ENCODE measurements around the gene RFX8. TPM values are rescaled to one million over a fixed set of nuclear protein-coding genes. Genes with fewer than 3 reads are reported as not detected.

RFX8 gene
- polyA plus RNA-seq, 12 donors: 1.5 to 4.2 (median 2.9) TPM; not detected in 2

DNA sequence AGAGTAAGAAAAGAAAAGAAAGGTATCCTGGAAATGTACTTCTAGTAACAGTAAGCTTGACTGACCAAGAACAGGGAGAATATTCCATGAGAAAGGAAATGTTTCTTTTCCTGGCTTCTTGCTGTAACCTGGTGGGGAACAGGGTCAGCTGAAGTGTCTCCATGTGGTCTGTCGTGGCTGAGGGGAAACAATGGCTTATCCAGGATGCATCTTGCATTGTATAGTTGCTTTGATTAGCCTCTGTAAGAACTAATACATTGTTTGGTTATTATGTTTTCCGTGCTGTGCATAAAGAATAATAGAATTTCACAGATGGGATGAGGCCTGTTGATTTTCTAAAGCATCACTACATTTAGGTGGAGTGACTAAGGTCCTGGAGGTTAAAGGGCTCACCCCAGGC is 92.5 kb downstream of the RFX8 start:
- DNase-seq: no peak

DNA sequence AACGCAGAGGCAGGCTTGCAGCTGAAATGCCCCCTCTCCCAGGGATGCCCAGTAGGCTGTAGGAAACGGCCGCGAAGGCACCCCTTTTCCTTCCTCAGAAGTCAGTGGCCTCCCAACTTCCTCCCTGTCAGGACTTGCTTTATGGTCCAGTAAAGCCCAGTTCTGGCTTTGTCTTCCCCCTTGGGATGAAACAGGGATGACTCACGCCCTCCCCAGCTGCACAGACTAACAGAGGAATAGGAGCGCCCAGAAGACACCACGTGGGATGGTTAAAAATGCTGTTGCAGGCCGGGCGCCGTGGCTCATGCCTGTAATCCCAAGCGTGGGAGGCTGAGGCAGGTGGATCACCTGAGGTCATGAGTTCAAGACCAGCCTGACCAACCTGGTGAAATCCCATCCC is 94.5 kb downstream of the RFX8 start:
- DNase-seq: no peak

- DNase-seq: no peak
These were observed 95.8 kb downstream of the RFX8 start for GRCh38 chr2:101379091-101379490.

GRCh38 chr2:101375653-101376052 is 99.3 kb downstream of the RFX8 start:
- DNase-seq: no peak

GRCh38 chr2:101374821-101375561 is 99.9 kb downstream of the RFX8 start:
- DNase-seq: no peak

GRCh38 chr2:101372792-101373191 is 102.1 kb downstream of the RFX8 start:
- DNase-seq: no peak

- no peak for DNase-seq
These were observed 103.3 kb downstream of the RFX8 start for GRCh38 chr2:101371636-101372035.

DNA sequence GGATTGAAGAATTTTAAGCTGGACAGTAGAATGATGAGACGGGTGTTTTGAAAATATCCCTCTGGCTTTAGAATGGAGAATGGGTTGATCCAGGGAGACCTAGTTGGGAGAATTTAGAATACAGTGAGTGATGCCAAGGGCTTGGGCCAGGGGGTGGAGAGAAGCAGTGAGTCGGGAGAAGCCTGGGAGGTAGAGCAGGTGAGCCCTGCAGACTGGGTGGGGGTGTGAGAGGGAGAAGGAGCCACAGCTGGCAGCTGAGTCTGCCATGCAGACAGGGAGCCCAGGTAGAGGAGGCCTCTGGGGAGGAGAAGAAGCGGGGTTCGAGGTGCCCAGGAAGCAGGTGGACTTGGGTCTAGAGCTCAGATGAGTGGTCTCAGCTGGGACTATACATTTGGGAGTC is 105.8 kb downstream of the RFX8 start:
- DNase-seq: no peak

DNA sequence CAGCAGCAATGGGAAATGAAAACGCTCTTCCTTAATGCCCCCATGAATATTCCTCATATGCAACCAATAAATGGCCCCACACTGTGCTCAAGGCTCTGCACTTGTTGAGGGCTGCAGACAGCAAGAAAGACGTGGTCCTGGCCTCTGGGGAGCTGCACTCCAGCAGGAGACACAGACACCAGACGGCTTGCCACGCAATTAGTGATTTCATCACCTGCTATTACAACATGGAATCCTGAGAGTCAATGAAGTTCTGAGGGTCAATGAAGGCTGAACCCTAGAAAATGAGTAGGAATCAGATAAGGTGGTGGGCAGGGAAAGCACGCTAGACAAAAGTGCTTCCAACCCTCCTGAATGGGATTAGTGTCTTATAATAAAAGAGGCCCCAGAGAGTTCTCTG is 106.5 kb downstream of the RFX8 start:
- no peak for DNase-seq

- DNase-seq: no peak
These were observed 107.4 kb downstream of the RFX8 start for GRCh38 chr2:101367508-101367907.

DNA sequence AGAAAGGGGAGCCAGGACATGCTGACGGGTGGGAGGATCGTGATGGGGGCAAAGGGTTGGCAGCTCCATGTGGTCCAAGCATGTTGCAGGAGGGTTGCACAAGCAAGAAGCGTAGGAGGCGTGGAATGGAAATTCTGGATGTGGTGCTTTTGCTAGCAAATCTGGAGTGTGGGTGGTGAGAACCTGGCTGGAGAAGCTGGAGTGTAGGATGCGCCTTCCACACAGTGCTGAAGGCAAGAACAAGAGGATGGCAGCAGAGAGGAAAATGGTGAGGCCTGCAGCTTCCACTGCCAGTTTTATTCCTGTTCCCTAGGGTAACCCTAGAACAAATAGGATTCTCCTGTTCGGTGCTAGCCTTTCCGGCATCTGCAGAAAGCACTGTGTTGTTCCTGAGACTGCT is 110.0 kb downstream of the RFX8 start:
- no peak for DNase-seq

- no peak for DNase-seq
These were observed 112.1 kb downstream of the RFX8 start for GRCh38 chr2:101362777-101363176.

- DNase-seq: no peak
These were observed 112.6 kb downstream of the RFX8 start for GRCh38 chr2:101362316-101362715.

DNA sequence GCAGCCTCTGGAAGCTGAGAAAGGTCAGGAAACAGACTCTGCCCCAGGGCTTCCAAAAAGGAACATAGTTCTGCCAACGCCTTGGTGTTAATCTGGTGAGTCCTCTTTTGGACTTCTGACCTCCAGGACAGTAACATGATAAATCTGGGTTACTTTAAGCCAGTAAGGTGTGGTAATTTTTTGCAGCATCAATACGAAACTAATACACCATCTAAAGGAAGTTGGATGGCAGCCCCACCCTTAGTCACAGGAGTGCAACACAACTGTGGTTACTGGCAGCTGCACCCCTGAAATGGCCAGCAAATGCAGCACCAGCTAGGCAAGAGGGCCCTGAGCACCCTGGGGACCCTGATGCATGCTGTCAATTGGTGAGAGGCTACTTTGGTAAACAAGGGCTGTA is 113.4 kb downstream of the RFX8 start:
- DNase-seq: no peak

GRCh38 chr2:101361121-101361520 is 113.8 kb downstream of the RFX8 start:
- no peak for DNase-seq

- no peak for DNase-seq
These were observed 114.7 kb downstream of the RFX8 start for GRCh38 chr2:101360232-101360631.

GRCh38 chr2:101359410-101359954 is 115.4 kb downstream of the RFX8 start:
- no peak for DNase-seq

GRCh38 chr2:101357376-101357775 is 117.5 kb downstream of the RFX8 start:
- no peak for DNase-seq

DNA sequence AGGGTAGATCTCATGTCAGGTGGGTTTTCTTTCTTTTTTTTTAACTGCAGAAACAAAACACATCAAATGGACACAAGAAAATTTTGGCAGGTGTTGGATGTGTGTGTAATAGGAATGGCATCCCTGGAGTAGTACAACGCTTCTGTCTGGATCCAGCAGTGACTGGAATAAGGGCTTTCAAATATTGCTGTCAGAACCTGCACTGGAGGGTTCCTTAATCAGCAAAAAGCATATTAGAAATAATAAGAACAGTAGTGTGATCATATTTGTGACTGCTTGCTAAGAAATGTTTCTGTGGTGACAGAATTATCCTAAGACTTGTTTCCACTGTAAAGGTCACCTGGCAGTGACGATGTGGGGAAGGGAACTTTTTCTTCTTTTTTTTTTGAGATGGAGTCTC is 118.4 kb downstream of the RFX8 start:
- no peak for DNase-seq

- no peak for DNase-seq
These were observed 118.9 kb downstream of the RFX8 start for GRCh38 chr2:101356055-101356454.

DNA sequence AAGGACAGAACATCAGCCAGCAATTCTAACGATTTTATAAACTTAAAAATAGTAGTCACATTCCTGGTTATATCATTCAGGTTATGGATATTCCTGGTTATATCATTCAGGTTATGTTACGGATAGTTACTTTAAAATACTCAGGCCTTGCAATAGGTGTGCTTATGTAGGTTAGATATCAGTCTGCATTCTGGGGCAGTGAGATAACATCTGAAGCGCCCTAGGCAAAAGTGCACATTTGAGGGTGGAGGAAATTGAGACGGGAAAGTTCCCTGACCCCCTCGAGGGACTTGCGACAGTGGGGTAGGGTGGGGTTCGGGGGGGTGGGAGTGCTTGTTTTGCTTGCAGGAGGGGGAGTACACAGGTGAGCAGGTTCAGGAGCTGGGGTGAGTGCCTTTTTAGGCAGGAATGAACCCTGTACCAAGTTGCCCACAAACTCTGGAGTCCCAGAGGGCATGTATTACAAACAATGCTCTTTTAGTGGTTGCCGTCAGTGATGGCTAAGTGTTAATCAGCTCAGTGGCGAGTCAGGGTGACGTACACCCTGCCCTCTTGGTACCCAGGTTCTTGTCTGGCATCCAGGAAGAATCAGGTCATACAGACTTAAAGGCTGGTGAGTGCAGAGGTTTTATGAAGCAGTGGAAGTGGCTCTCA is 119.4 kb downstream of the RFX8 start:
- DNase-seq: no peak

GRCh38 chr2:101354420-101355311 is 120.2 kb downstream of the RFX8 start:
- DNase-seq: no peak

Measured in muscle of arm (tissue), 12 donors.